CD1c-positive myeloid dendritic cell (primary cell): ENCODE data around the gene CLDN5.

ENCODE experiments used
- DNase-seq: peaks from one replicate; pipeline ENCODE4 v3.0.0-alpha.2; 2016; ENCODE audit errors: extremely low spot score

Gene CLDN5

GRCh38 chr22:19504900-19505734 lies 19.1 kb downstream of the CLDN5 start:
- no peak for DNase-seq

DNA sequence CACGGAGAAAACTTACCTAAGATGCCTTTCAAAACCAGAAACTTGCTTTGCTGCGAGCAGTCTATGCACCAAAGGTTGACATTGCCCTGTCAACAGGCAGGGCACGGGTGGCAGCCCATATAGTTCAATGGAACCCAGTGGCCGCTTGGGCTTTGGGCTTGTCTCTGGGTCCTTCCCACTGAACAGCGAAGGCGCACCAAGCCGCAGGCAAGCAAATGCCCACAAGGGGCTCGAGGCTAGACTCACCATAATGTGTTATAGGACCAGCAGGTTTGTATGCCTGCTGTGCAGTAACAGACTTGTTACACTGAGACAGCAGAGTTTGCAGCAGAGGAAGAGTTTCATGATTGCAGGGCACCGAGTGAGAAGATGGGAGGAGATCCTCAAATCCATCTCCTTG lies 20.3 kb downstream of the CLDN5 start:
- DNase-seq: no peak

DNA sequence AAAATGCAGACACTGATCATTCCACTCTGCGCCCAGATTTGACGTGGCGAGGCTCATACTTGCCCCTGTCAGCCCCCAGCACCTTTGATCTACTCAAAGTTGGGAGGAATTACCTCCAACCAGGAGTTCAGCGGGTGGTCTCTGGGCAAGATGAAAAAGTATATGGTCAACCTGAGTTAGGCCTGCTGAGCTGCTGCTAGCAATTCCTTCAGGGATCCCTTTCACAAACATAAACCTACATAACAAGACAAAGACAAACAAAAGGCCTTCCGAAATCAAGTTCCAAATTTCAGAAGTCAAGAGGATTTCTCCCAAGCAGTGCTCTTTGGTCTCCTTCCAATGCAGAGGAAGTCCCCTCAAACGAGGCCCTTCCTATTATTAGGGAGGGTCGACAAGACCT lies 20.8 kb downstream of the CLDN5 start:
- no peak for DNase-seq

DNA sequence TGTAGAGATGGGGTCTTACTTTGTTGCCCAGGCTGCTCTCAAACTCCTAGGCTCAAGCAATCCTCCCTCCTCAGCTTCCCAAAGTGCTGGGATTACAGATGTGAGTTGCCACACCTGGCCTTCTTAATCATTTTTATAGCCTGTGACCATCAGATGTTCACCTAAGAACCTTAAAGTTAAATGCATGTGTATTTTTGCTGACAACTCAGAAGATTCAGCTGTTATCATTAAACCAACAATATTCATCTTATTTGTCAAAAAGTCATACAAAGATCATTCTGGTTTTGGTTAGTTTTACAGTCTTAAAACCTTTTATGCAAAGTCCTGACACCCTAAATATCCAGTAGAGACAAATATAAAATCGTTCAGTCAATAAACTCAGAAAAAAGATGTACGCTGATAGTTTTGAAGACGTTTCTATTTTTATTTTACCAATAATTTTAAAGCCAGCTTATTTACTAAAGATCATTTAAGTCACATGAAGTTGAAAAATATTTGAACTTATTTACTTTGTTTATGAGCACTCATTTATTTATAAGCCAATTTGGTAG lies 22.2 kb downstream of the CLDN5 start:
- no peak for DNase-seq

DNA sequence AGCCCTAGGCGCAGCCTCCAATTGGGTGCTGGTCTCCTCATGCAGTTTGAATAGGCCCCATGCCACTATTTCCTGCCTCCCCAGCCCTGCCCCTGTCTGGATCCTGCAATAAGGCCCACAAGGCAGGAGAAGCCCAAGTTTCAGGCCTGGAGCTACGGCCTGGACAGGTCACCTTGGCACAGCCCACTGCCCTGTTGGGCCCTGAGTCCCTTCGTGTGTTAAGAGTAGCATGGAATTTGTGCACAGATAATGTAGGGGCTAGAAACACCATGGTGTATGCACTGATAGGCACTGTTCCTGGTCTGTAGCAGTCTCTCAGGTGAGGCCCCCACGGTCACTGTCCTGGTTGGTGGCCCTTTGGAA lies 24.3 kb downstream of the CLDN5 start:
- DNase-seq: no peak

GRCh38 chr22:19499236-19499879 lies 24.9 kb downstream of the CLDN5 start:
- DNase-seq: no peak

DNA sequence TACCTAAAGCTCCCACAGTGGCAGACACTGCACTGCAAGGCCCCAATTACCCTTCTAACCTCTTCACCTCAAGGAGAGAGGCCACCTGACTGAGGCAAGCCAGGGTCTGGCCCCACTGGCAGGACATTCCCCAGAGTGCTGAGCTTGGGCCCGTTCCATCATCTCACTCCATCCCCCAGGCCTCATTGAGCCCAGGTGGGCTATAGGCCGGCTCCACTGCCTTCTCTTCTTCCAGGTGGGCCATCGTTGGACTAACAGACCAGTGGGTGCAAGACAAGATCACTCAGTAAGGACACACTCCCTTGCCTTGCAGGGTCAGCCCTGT lies 25.4 kb downstream of the CLDN5 start:
- DNase-seq: no peak

GRCh38 chr22:19498154-19498865 lies 25.9 kb downstream of the CLDN5 start:
- DNase-seq: no peak

DNA sequence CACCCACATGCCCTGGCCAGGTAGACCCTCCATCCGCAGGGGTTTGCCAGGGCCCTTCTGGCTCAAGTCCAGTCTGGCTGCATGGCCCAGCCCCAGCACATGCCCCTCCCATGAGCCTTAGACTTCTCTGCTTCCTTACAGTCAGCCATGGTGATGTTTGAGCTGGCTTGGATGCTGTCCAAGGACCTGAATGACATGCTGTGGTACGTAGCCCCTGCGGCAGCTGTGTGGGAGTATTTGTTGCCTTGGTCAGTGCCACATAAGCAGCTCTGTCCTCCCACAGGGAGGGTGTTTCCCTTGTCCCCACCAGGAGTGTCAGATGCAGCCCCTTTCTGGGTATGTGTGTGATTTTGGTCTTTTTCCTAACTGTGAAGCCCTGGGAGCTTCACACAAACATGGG lies 27.0 kb downstream of the CLDN5 start:
- DNase-seq: no peak

DNA sequence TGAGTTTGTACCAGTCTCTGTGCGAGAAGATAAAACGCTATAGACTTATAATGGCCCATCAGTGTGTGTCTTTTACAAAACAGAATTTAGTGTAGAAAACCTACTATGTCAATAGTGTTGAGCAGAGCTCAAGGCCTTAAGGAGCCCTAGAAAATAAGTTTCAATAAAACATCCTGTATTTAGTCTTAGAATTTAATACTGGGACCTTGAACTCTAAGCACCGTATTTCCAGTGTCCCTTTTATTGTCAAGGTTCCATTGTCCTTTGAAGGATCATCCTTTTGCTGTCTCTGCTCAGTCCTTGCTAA lies 27.9 kb downstream of the CLDN5 start:
- DNase-seq: no peak

DNA sequence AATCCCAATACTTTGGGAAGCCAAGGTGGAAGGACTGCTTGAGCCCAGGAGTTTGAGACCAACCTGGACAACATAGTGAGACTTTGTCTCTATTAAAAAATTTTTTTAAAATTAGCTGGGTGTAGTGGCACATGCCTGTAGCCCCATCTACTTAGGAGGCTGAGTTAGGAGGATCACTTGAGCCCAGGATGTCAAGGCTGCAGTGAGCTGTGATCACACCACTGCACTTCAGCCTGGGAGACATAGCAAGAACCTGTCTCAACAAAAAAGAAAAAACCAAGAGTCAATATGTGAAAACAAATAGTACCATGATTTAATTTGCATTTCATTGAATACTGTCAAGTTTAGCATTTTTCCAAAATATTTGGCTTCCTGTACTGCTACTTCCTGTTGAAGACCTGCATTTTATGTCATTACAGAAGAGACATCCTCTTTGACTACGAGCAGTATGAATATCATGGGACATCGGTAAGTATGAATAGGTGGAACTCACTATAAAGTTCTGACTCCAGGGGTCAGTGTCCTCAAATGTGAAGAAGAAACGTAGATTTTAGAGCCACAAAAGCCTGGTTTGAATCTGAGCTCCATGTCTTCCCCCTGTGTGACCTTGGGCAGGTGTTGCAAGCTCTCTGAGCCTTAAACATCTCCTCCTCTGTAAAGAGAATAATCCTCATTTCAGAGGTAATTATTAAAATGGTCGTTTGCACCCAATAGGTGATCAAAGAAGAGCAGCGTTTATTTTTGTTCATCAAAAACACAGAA lies 28.5 kb downstream of the CLDN5 start:
- DNase-seq: no peak

DNA sequence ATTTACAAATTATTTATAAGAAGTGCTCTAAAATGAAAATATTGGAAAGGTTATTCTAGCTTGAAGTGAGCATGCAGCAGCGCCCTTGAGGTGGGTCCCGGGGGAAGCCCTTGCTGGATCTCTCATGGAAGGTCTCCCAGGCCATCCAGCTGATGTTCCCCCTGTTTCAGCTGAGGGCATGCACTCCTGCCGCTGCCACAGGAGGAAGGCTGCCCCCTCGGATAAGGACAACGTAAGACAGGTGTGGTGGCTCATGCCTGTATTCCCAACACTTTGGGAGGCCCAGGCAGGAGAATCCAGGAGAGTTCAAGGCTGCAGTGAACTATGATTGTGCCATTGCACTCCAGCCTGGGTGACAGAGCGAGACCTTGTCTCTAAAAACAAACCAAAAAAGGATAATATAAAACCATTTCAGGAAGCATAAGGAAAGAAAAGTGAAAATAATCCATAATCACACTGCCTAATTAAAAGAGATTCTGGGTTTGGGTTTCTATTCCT lies 29.5 kb downstream of the CLDN5 start:
- no peak for DNase-seq

GRCh38 chr22:19494001-19494560 lies 30.1 kb downstream of the CLDN5 start:
- DNase-seq: no peak

DNA sequence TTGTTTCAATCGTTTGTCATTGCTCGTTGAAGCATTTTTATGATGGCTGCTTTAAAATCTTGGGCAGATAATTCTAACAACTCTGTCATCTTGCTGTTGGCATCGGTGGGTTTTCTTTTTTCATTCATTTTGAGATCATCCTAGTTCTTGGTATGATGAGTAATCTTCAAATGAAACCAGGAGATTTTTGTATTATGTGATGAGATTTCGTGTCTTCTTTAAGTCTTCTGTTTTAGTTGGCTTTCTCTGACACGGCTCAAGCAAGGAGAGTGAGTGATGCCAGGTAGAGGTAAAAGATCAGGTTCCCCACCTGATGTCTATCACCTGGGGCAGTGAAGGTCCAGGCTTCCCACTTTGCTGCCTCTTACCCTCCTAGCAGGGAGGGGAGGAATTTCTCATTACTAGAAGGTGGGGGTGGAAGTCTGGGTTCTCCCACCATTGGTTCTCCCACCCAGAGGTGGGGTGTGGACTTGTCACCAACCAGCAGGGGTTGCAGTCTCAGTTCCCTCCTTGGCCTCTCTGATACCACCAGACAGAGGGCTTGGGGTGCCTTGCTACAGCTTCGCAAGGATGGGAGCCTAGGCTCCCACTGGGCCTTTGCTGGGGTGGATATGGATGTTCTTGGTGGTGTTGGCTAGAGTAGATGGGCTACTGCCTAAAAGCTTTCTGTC lies 31.6 kb downstream of the CLDN5 start:
- DNase-seq: no peak

- no peak for DNase-seq
Measured at GRCh38 chr22:19490628-19491230, 33.5 kb downstream of the CLDN5 start.

- DNase-seq: no peak
Measured at GRCh38 chr22:19488884-19489843, 35.0 kb downstream of the CLDN5 start.

DNA sequence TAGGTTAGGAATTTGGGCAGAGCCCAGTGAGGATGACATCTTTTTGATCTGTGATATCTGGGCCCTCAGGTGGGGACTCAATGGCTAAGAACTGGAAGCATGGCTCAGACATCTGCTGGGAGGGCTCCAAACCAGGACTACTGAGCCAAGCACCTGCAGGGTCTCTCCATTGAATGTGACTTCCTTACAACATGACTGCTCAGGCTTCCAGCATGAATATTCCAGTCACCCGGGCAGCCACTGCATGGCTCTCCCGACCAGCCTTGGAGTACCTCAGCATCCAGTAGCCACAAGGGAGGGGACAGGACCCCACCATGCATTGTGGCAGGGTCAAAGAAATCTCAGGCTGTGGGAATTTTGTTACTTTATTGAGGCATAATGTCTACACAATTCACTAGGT lies 35.9 kb downstream of the CLDN5 start:
- no peak for DNase-seq

- no peak for DNase-seq
Measured at GRCh38 chr22:19483481-19484244, 40.5 kb downstream of the CLDN5 start.

- no peak for DNase-seq
Measured at GRCh38 chr22:19482297-19482696, 41.9 kb downstream of the CLDN5 start.
